ENCODE measurements around the gene LRCOL1. TPM values are rescaled to one million over a fixed set of nuclear protein-coding genes. Genes with fewer than 3 reads are reported as not detected.

LRCOL1 gene
- total and polyA plus RNA-seq, 3 experiments from 2014 or later: not detected

- Mint-ChIP-seq H3K9me3 (no peaks in the 10 kb centered on the region), H3K36me3 (no peaks in the 10 kb centered on the region), H3K4me3 (peak overlapping the region; percentile 60 to 96 (median 88)), H3K4me1 (peaks cover 19 to 35% (median 20%) of the 10 kb centered on the region in 3 donors), H3K27me3 (peaks cover 12 to 52% of the 10 kb centered on the region in 2 donors), H3K27ac (peak overlapping the region in 7 of 8 donors; percentile 45 to 97 (median 77))
- H3K27me3 ChIP-seq (ENCODE audit: insufficient read depth, low read length, poor library complexity, severe bottlenecking): peaks cover 4% of the 10 kb centered on the region
- H3K27ac ChIP-seq (ENCODE audit: low read depth, low read length): no peak overlapping the region
- peak overlapping the region; percentile 57 for H3K4me3 ChIP-seq (ENCODE audit: low read length)
- ChIA-PET CTCF (no interaction called here), POLR2A (no interaction called here)
- peak in 3 of 5 donors; percentile 27 to 45 (median 35) for DNase-seq
- no peaks in the 10 kb centered on the region for H3K36me3 ChIP-seq (ENCODE audit: insufficient read depth, low read length)
- peaks cover 10% of the 10 kb centered on the region for H3K4me1 ChIP-seq (ENCODE audit: insufficient read depth, low read length)
- H3K9me3 ChIP-seq (ENCODE audit: low read length): no peaks in the 10 kb centered on the region
Measured at GRCh38 chr12:132597333-132598316, 12.8 kb downstream of the LRCOL1 start.

GRCh38 chr12:132596016-132596415 lies 14.4 kb downstream of the LRCOL1 start:
- Mint-ChIP-seq H3K9me3 (no peaks in the 10 kb centered on the region), H3K36me3 (no peaks in the 10 kb centered on the region), H3K27me3 (peaks cover 10 to 44% of the 10 kb centered on the region in 2 donors), H3K27ac (no peak overlapping the region), H3K4me1 (peaks cover 19 to 29% (median 19%) of the 10 kb centered on the region in 3 donors), H3K4me3 (peak overlapping the region in 5 of 7 donors; percentile 53 to 75 (median 69))
- H3K27ac ChIP-seq (ENCODE audit: low read depth, low read length): no peak overlapping the region
- CTCF ChIA-PET: no interaction called here
- peaks cover 4% of the 10 kb centered on the region for H3K27me3 ChIP-seq (ENCODE audit: insufficient read depth, low read length, poor library complexity, severe bottlenecking)
- H3K36me3 ChIP-seq (ENCODE audit: insufficient read depth, low read length): no peaks in the 10 kb centered on the region
- peaks cover 10% of the 10 kb centered on the region for H3K4me1 ChIP-seq (ENCODE audit: insufficient read depth, low read length)
- H3K9me3 ChIP-seq (ENCODE audit: low read length): no peaks in the 10 kb centered on the region
- DNase-seq: peak in 1 of 5 donors; percentile 19
- H3K4me3 ChIP-seq (ENCODE audit: low read length): no peak overlapping the region
- POLR2A ChIA-PET: no interaction called here

- H3K4me1 Mint-ChIP-seq: peaks cover 17 to 21% (median 19%) of the 10 kb centered on the region in 3 donors
- no peaks in the 10 kb centered on the region for H3K9me3 Mint-ChIP-seq
- POLR2A ChIA-PET: no interaction called here
- H3K27ac Mint-ChIP-seq: peak overlapping the region in 1 of 8 donors; percentile 11
- DNase-seq: peak in 1 of 5 donors; percentile 15
- CTCF ChIA-PET: no interaction called here
- Histone ChIP-seq H3K4me3 (ENCODE audit: low read length) (no peak overlapping the region), H3K9me3 (ENCODE audit: low read length) (no peaks in the 10 kb centered on the region), H3K27me3 (ENCODE audit: insufficient read depth, low read length, poor library complexity, severe bottlenecking) (peaks cover 4% of the 10 kb centered on the region), H3K4me1 (ENCODE audit: insufficient read depth, low read length) (peaks cover 10% of the 10 kb centered on the region), H3K36me3 (ENCODE audit: insufficient read depth, low read length) (no peaks in the 10 kb centered on the region), H3K27ac (ENCODE audit: low read depth, low read length) (no peak overlapping the region)
- peak overlapping the region in 3 of 7 donors; percentile 4 to 44 (median 37) for H3K4me3 Mint-ChIP-seq
- H3K36me3 Mint-ChIP-seq: no peaks in the 10 kb centered on the region
- peaks cover 8 to 37% of the 10 kb centered on the region in 2 donors for H3K27me3 Mint-ChIP-seq
Measured at GRCh38 chr12:132595183-132595582, 15.2 kb downstream of the LRCOL1 start.

- H3K9me3 ChIP-seq (ENCODE audit: low read length): no peaks in the 10 kb centered on the region
- Mint-ChIP-seq H3K4me3 (peak overlapping the region in 3 of 7 donors; percentile 9 to 76 (median 46)), H3K36me3 (no peaks in the 10 kb centered on the region), H3K4me1 (peaks cover 13 to 15% (median 13%) of the 10 kb centered on the region in 3 donors), H3K9me3 (no peaks in the 10 kb centered on the region), H3K27ac (no peak overlapping the region), H3K27me3 (peaks cover 8 to 37% of the 10 kb centered on the region in 2 donors)
- no peaks in the 10 kb centered on the region for H3K36me3 ChIP-seq (ENCODE audit: insufficient read depth, low read length)
- H3K4me1 ChIP-seq (ENCODE audit: insufficient read depth, low read length): peaks cover 6% of the 10 kb centered on the region
- no peak overlapping the region for H3K27ac ChIP-seq (ENCODE audit: low read depth, low read length)
- ChIA-PET CTCF (no interaction called here), POLR2A (no interaction called here)
- no peak overlapping the region for H3K4me3 ChIP-seq (ENCODE audit: low read length)
- peaks cover 4% of the 10 kb centered on the region for H3K27me3 ChIP-seq (ENCODE audit: insufficient read depth, low read length, poor library complexity, severe bottlenecking)
- no peak for DNase-seq
Measured at GRCh38 chr12:132593938-132594358, 16.4 kb downstream of the LRCOL1 start.

- H3K27me3 ChIP-seq (ENCODE audit: insufficient read depth, low read length, poor library complexity, severe bottlenecking): peaks cover 4% of the 10 kb centered on the region
- Mint-ChIP-seq H3K27ac (no peak overlapping the region), H3K9me3 (no peaks in the 10 kb centered on the region), H3K4me3 (peak overlapping the region in 3 of 7 donors; percentile 9 to 55 (median 46)), H3K4me1 (peaks cover 9 to 15% (median 9%) of the 10 kb centered on the region in 3 donors), H3K36me3 (no peaks in the 10 kb centered on the region), H3K27me3 (peaks cover 8 to 34% of the 10 kb centered on the region in 2 donors)
- ChIA-PET CTCF (no interaction called here), POLR2A (no interaction called here)
- H3K9me3 ChIP-seq (ENCODE audit: low read length): no peaks in the 10 kb centered on the region
- H3K36me3 ChIP-seq (ENCODE audit: insufficient read depth, low read length): no peaks in the 10 kb centered on the region
- DNase-seq: no peak
- H3K4me1 ChIP-seq (ENCODE audit: insufficient read depth, low read length): peaks cover 6% of the 10 kb centered on the region
- no peak overlapping the region for H3K4me3 ChIP-seq (ENCODE audit: low read length)
- H3K27ac ChIP-seq (ENCODE audit: low read depth, low read length): no peak overlapping the region
Measured at GRCh38 chr12:132593521-132593920, 16.9 kb downstream of the LRCOL1 start.

GRCh38 chr12:132593071-132593470 lies 17.3 kb downstream of the LRCOL1 start:
- Histone ChIP-seq H3K27ac (ENCODE audit: low read depth, low read length) (no peak overlapping the region), H3K27me3 (ENCODE audit: insufficient read depth, low read length, poor library complexity, severe bottlenecking) (peaks cover 4% of the 10 kb centered on the region), H3K9me3 (ENCODE audit: low read length) (no peaks in the 10 kb centered on the region), H3K36me3 (ENCODE audit: insufficient read depth, low read length) (no peaks in the 10 kb centered on the region), H3K4me1 (ENCODE audit: insufficient read depth, low read length) (peaks cover 6% of the 10 kb centered on the region), H3K4me3 (ENCODE audit: low read length) (no peak overlapping the region)
- Mint-ChIP-seq H3K36me3 (no peaks in the 10 kb centered on the region), H3K4me1 (peaks cover 7 to 15% (median 8%) of the 10 kb centered on the region in 3 donors), H3K27ac (no peak overlapping the region), H3K4me3 (no peak overlapping the region), H3K9me3 (no peaks in the 10 kb centered on the region), H3K27me3 (peaks cover 8 to 33% of the 10 kb centered on the region in 2 donors)
- POLR2A ChIA-PET: interaction anchor here (0.9 kb wide), 1 partner anchor 681 kb away, joined by 5 read pairs; no protein-coding TSS in a partner anchor
- CTCF ChIA-PET: no interaction called here
- DNase-seq: no peak

- ChIA-PET POLR2A (interaction anchor here (0.9 kb wide), 1 partner anchor 681 kb away, joined by 5 read pairs; no protein-coding TSS in a partner anchor), CTCF (no interaction called here)
- H3K36me3 ChIP-seq (ENCODE audit: insufficient read depth, low read length): no peaks in the 10 kb centered on the region
- no peaks in the 10 kb centered on the region for H3K9me3 ChIP-seq (ENCODE audit: low read length)
- Mint-ChIP-seq H3K4me1 (peaks cover 3 to 10% (median 5%) of the 10 kb centered on the region in 3 donors), H3K27me3 (peaks cover 5 to 30% of the 10 kb centered on the region in 2 donors), H3K4me3 (no peak overlapping the region), H3K9me3 (no peaks in the 10 kb centered on the region), H3K36me3 (no peaks in the 10 kb centered on the region), H3K27ac (no peak overlapping the region)
- H3K4me3 ChIP-seq (ENCODE audit: low read length): no peak overlapping the region
- H3K27me3 ChIP-seq (ENCODE audit: insufficient read depth, low read length, poor library complexity, severe bottlenecking): peaks cover 2% of the 10 kb centered on the region
- H3K4me1 ChIP-seq (ENCODE audit: insufficient read depth, low read length): peaks cover 4% of the 10 kb centered on the region
- no peak overlapping the region for H3K27ac ChIP-seq (ENCODE audit: low read depth, low read length)
- DNase-seq: peak in 1 of 5 donors; percentile 43
Measured at GRCh38 chr12:132592282-132592970, 18.0 kb downstream of the LRCOL1 start.
